PC-3 (cell line): Measurements from ENCODE around the gene IRF2.

ENCODE experiments used
- EZH2 ChIP-seq: fragments of 300-600 bp; sonication (generic); IDR thresholded peaks from one replicate; pipeline ENCODE4 v1.6.1; 2017; ENCODE audit warnings: antibody characterized with exemption, mild to moderate bottlenecking, low read length; ENCODE audit not compliant: unreplicated experiment
- EZH2phosphoT487 ChIP-seq: fragments of 300-600 bp; sonication (generic); IDR thresholded peaks from 2 replicates; pipeline ENCODE4 v1.6.1; 2018; ENCODE audit warnings: mild to moderate bottlenecking, antibody characterized with exemption, low read length, borderline replicate concordance
- TF ChIP-seq, protein P1 (sequence below): fragments of 300-600 bp; sonication (generic); conservative IDR thresholded peaks from 2 replicates; pipeline ENCODE4 v1.5.1; 2017; ENCODE audit warnings: antibody characterized with exemption, low read depth, mild to moderate bottlenecking, low read length

GRCh38 chr4:184448821-184449220, 25.5 kb downstream of the IRF2 start:
- TF ChIP-seq, protein P1, sequence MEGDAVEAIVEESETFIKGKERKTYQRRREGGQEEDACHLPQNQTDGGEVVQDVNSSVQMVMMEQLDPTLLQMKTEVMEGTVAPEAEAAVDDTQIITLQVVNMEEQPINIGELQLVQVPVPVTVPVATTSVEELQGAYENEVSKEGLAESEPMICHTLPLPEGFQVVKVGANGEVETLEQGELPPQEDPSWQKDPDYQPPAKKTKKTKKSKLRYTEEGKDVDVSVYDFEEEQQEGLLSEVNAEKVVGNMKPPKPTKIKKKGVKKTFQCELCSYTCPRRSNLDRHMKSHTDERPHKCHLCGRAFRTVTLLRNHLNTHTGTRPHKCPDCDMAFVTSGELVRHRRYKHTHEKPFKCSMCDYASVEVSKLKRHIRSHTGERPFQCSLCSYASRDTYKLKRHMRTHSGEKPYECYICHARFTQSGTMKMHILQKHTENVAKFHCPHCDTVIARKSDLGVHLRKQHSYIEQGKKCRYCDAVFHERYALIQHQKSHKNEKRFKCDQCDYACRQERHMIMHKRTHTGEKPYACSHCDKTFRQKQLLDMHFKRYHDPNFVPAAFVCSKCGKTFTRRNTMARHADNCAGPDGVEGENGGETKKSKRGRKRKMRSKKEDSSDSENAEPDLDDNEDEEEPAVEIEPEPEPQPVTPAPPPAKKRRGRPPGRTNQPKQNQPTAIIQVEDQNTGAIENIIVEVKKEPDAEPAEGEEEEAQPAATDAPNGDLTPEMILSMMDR, result no peak
- TF ChIP-seq EZH2 (no peak), EZH2phosphoT487 (no peak)
